PC-3 (cell line): ENCODE measurements around the gene TAOK2. TPM values are rescaled to one million over a fixed set of nuclear protein-coding genes. Genes with fewer than 3 reads are reported as not detected.
A peak's percentile ranks its signal among the peaks of the same experiment; 100 is the strongest.

Experiments
- ATAC-seq: fragments of 200-7000 bp; cut with Tn5 transposase; 2 replicates; pipeline ENCODE4 v1.9.1; 2020; ENCODE audit warnings: mild to moderate bottlenecking, moderate library complexity
- BruUV-seq: library from RNA; stranded (reverse); fragments of 400-500 nt; replicated peaks from 2 replicates; lab custom pipeline; 2021; lab: Mats Ljungman, UMichigan
- CTCF ChIA-PET: fragments of 300-600 bp; sonication (Branson Sonifier 250); formaldehyde crosslinking; loops from one replicate; lab custom pipeline; 2022; ENCODE audit warnings: antibody characterized with exemption; lab: Charles Lee
- POLR2A ChIA-PET: fragments of 300-600 bp; sonication (Branson Sonifier 250); formaldehyde crosslinking; loops from one replicate; lab custom pipeline; 2022; ENCODE audit warnings: antibody characterized with exemption; ENCODE audit not compliant: unreplicated experiment; lab: Charles Lee
- DNase-seq: peaks from one replicate; pipeline ENCODE4 v3.0.0-alpha.2; 2015
- H2AFZ ChIP-seq: fragments of 300-600 bp; sonication (generic); 2 replicates; pipeline ENCODE4 v1.6.0; 2016; ENCODE audit warnings: antibody characterized with exemption, low read length
- H3F3A ChIP-seq: fragments of 300-600 bp; sonication (generic); one replicate; pipeline ENCODE4 v1.6.0; 2017; ENCODE audit warnings: antibody characterized with exemption, low read length, control low read depth, mild to moderate bottlenecking; ENCODE audit not compliant: unreplicated experiment
- H3K27ac ChIP-seq: fragments of 300-600 bp; sonication (generic); 2 replicates; pipeline ENCODE4 v1.5.1; 2016; ENCODE audit warnings: mild to moderate bottlenecking, low read length
- H3K27me3 ChIP-seq: fragments of 300-600 bp; sonication (generic); 2 replicates; pipeline ENCODE4 v1.6.1; 2016; ENCODE audit warnings: low read length, mixed read lengths
- H3K36me3 ChIP-seq: fragments of 300-600 bp; sonication (generic); 2 replicates; pipeline ENCODE4 v1.6.1; 2016; ENCODE audit warnings: low read depth, mixed run types, low read length, mixed read lengths
- H3K4me1 ChIP-seq: fragments of 300-600 bp; sonication (generic); 2 replicates; pipeline ENCODE4 v1.5.1; 2016; ENCODE audit warnings: low read length; ENCODE audit not compliant: insufficient read depth
- H3K4me2 ChIP-seq: fragments of 300-600 bp; sonication (generic); 2 replicates; pipeline ENCODE4 v1.6.0; 2016; ENCODE audit warnings: low read length
- H3K4me3 ChIP-seq: fragments of 300-600 bp; sonication (generic); 2 replicates; pipeline ENCODE4 v1.5.1; 2016; ENCODE audit warnings: mild to moderate bottlenecking, low read length, mixed read lengths
- H3K79me2 ChIP-seq: fragments of 300-600 bp; sonication (generic); 2 replicates; pipeline ENCODE4 v1.6.1; 2017; ENCODE audit warnings: low read length, mixed read lengths
- H3K9ac ChIP-seq: fragments of 300-600 bp; sonication (generic); 2 replicates; pipeline ENCODE4 v1.6.0; 2016; ENCODE audit warnings: mild to moderate bottlenecking, low read length
- H3K9me2 ChIP-seq: fragments of 300-600 bp; sonication (generic); replicated peaks from 2 replicates; pipeline ENCODE4 v1.6.1; 2016; ENCODE audit warnings: mixed run types, low read length, mixed read lengths
- H3K9me3 ChIP-seq: fragments of 300-600 bp; sonication (generic); 2 replicates; pipeline ENCODE4 v1.6.1; 2016; ENCODE audit warnings: low read length, mixed read lengths
- H4K20me1 ChIP-seq: fragments of 300-600 bp; sonication (generic); 2 replicates; pipeline ENCODE4 v1.6.1; 2016; ENCODE audit warnings: low read length, mixed read lengths
- CTCF ChIP-seq: fragments of 300-600 bp; sonication (generic); conservative IDR thresholded peaks from 2 replicates; pipeline ENCODE4 v1.5.1; 2017; ENCODE audit warnings: antibody characterized with exemption, low read depth, mild to moderate bottlenecking, low read length
- EZH2 ChIP-seq: fragments of 300-600 bp; sonication (generic); IDR thresholded peaks from one replicate; pipeline ENCODE4 v1.6.1; 2017; ENCODE audit warnings: antibody characterized with exemption, mild to moderate bottlenecking, low read length; ENCODE audit not compliant: unreplicated experiment
- EZH2phosphoT487 ChIP-seq: fragments of 300-600 bp; sonication (generic); IDR thresholded peaks from 2 replicates; pipeline ENCODE4 v1.6.1; 2018; ENCODE audit warnings: mild to moderate bottlenecking, antibody characterized with exemption, low read length, borderline replicate concordance
- intact Hi-C: fragments of 100-400 bp; cut with micrococcal nuclease; formaldehyde crosslinking; loops from 2 replicates; pipeline ENCODE4 v1.9.0; 2023
- total RNA-seq: library from RNA; depleted of rRNA; stranded (reverse); fragments of >200 nt; gene quantifications from 2 replicates; pipeline ENCODE4 v1.2.3, GENCODE V29; 2014

The TAOK2 gene
- total RNA-seq, 1 experiment from 2014 or later, result 34.1 TPM

GRCh38 chr16:29995911-29996765, 22.5 kb downstream of the TAOK2 start, which contains the start of gene INO80E:
Gene INO80E (plus strand): TSS chr16:29996241. CDS start chr16:29996311, 70 bp downstream.
- no peaks in the 10 kb centered on the region for H3K9me3 ChIP-seq
- CTCF ChIA-PET, result interaction anchor here (0.5 kb wide), 1 partner anchor 9 kb away, joined by 4 read pairs; no protein-coding TSS in a partner anchor
- no peaks in the 10 kb centered on the region for H4K20me1 ChIP-seq
- peaks cover 8% of the 10 kb centered on the region; the same call in 1 of the 2 replicates for H3K36me3 ChIP-seq
- peak within 1 kb of the TSS; percentile 100 for H2AFZ ChIP-seq
- POLR2A ChIA-PET, result no interaction called here
- peak within 1 kb of the TSS; percentile 92 for H3K27ac ChIP-seq
- H3K4me1 ChIP-seq, result peaks cover 24% of the 10 kb centered on the region
- H3K9ac ChIP-seq, result peak within 1 kb of the TSS; percentile 100
- no peaks in the 10 kb centered on the region for H3F3A ChIP-seq
- intact Hi-C loops, result loop anchor here (2.0 kb wide), 1 partner anchor 133 kb away; the partner anchor contains the start of gene CDIPT
- TSS peak; percentile 34 for BruUV-seq
- H3K9me2 ChIP-seq, result no peaks in the 10 kb centered on the region
- no peak for TF ChIP-seq EZH2phosphoT487
- no peak for TF ChIP-seq CTCF
- TF ChIP-seq EZH2, result no peak
- ATAC-seq (peak; percentile 94), DNase-seq (peak; percentile 94)
- H3K27me3 ChIP-seq, result no peaks in the 10 kb centered on the region
- H3K4me3 ChIP-seq, result peak within 1 kb of the TSS; percentile 91
- peak within 1 kb of the TSS; percentile 100 for H3K4me2 ChIP-seq
- H3K79me2 ChIP-seq, result peaks cover 12% of the 10 kb centered on the region

- no peak for DNase-seq
- no TSS peak for BruUV-seq
- Histone ChIP-seq H3K4me3 (peak overlapping the region; percentile 91), H3K9me2 (no peaks in the 10 kb centered on the region), H3K4me2 (peak overlapping the region; percentile 100), H4K20me1 (no peaks in the 10 kb centered on the region), H3K79me2 (peaks cover 12% of the 10 kb centered on the region), H3K27ac (no peak overlapping the region), H3K4me1 (peaks cover 24% of the 10 kb centered on the region), H3F3A (no peaks in the 10 kb centered on the region), H3K36me3 (peaks cover 8% of the 10 kb centered on the region; the same call in 1 of the 2 replicates), H3K9ac (peak overlapping the region; percentile 100), H3K27me3 (no peaks in the 10 kb centered on the region), H2AFZ (peak overlapping the region; percentile 100), H3K9me3 (no peaks in the 10 kb centered on the region)
- POLR2A ChIA-PET, result no interaction called here
- TF ChIP-seq EZH2 (no peak), CTCF (no peak), EZH2phosphoT487 (no peak)
- no peak for ATAC-seq
- intact Hi-C loops, result loop anchor here (2.0 kb wide), 1 partner anchor 134 kb away; the partner anchor contains the start of gene CDIPT
- CTCF ChIA-PET, result interaction anchor here (0.5 kb wide), 1 partner anchor 8 kb away, joined by 4 read pairs; no protein-coding TSS in a partner anchor
These were observed 23.1 kb downstream of the TAOK2 start for GRCh38 chr16:29996766-29997250.
